KG1 (cell line): ENCODE measurements around the gene EYS.
"Not testable (repeated sequence)": the region's sequence is repeated elsewhere in the genome, so short reads cannot be mapped to it uniquely, and the experiment has no call there.

Experiments
- DNase-seq: peaks from one replicate; lab custom pipeline; 2025; lab: John Stamatoyannopoulos, UW

EYS gene

GRCh38 chr6:63819831-63820230, 1887.2 kb downstream of the EYS start:
- DNase-seq: no peak

- DNase-seq: no peak
Measured at GRCh38 chr6:63817492-63818050, 1889.5 kb downstream of the EYS start.

GRCh38 chr6:63816982-63817436, 1890.0 kb downstream of the EYS start:
- DNase-seq: no peak

- no peak for DNase-seq
Measured at GRCh38 chr6:63816401-63816981, 1890.5 kb downstream of the EYS start.

- DNase-seq: no peak
Measured at GRCh38 chr6:63814459-63814858, 1892.6 kb downstream of the EYS start.

- DNase-seq: no peak
Measured at GRCh38 chr6:63813566-63814120, 1893.4 kb downstream of the EYS start.

- no peak for DNase-seq
Measured at GRCh38 chr6:63808576-63808975, 1898.5 kb downstream of the EYS start.

GRCh38 chr6:63807056-63807455, 1900.0 kb downstream of the EYS start:
- DNase-seq: no peak

- no peak for DNase-seq
Measured at GRCh38 chr6:63806573-63806913, 1900.5 kb downstream of the EYS start.

GRCh38 chr6:63805808-63806572, 1901.0 kb downstream of the EYS start:
- peak; percentile 52 for DNase-seq

GRCh38 chr6:63805345-63805744, 1901.7 kb downstream of the EYS start:
- DNase-seq: no peak

GRCh38 chr6:63804381-63804956, 1902.6 kb downstream of the EYS start:
- no peak for DNase-seq

GRCh38 chr6:63803371-63803770, 1903.7 kb downstream of the EYS start:
- no peak for DNase-seq

GRCh38 chr6:63802606-63803206, 1904.3 kb downstream of the EYS start:
- DNase-seq: no peak

GRCh38 chr6:63800386-63800785, 1906.6 kb downstream of the EYS start:
- not testable (repeated sequence) for DNase-seq

GRCh38 chr6:63799813-63800212, 1907.2 kb downstream of the EYS start:
- DNase-seq: no peak

- DNase-seq: no peak
Measured at GRCh38 chr6:63799313-63799712, 1907.7 kb downstream of the EYS start.

- DNase-seq: no peak
Measured at GRCh38 chr6:63798378-63798777, 1908.6 kb downstream of the EYS start.

- no peak for DNase-seq
Measured at GRCh38 chr6:63797721-63798120, 1909.3 kb downstream of the EYS start.

- DNase-seq: no peak
Measured at GRCh38 chr6:63795826-63796225, 1911.2 kb downstream of the EYS start.

GRCh38 chr6:63795006-63795405, 1912.0 kb downstream of the EYS start:
- no peak for DNase-seq

GRCh38 chr6:63793465-63794137, 1913.4 kb downstream of the EYS start:
- no peak for DNase-seq
